Measurements from ENCODE around the gene ASPRV1. TPM values are rescaled to one million over a fixed set of nuclear protein-coding genes. Genes with fewer than 3 reads are reported as not detected.

The ASPRV1 gene
- total and polyA plus RNA-seq, 2 donors (not counting 3 experiments of a cell fraction or from before 2014, with no cell fraction given): 0.15 to 0.22 TPM

GRCh38 chr2:69972822-69973221, 11.4 kb upstream of the ASPRV1 start:
- peaks cover 2 to 4% of the 10 kb centered on the region in 2 experiments for H3K27me3 ChIP-seq (ENCODE audit: control insufficient read depth in 2 of 2, insufficient read depth in 2 of 2, low read length in 2 of 2)
- BruUV-seq (replicated peaks): no TSS peak
- H3K4me2 ChIP-seq (ENCODE audit: insufficient read depth, low read length): no peak overlapping the region
- H3K79me2 ChIP-seq (ENCODE audit: control insufficient read depth, insufficient read depth, low read length): no peaks in the 10 kb centered on the region
- no peak overlapping the region for H2AFZ ChIP-seq (ENCODE audit: low read depth, low read length)
- H3K27ac ChIP-seq (ENCODE audit: insufficient read depth, low read depth, low read length): no peak overlapping the region
- DNase-seq (ENCODE audit: low read depth, low spot score) (no peak), FAIRE-seq (no peak)
- intact Hi-C loops (cut with micrococcal nuclease): no loop called here
- dilution Hi-C loops (cut with MboI; ENCODE audit: extremely low pct_ligation_motif_present, low sequenced_read_pairs): no loop called here
- ChIA-PET POLR2A (no interaction called here), CTCF (no interaction called here)
- TF ChIP-seq JUN (IDR thresholded peaks at IDR 0.05; ENCODE audit: borderline replicate concordance, insufficient read depth, insufficient read length, low read depth): no peak
- no peak for TF ChIP-seq MYC (IDR thresholded peaks at IDR 0.05; ENCODE audit: low read depth, low read length)
- no peak for TF ChIP-seq POLR2A (IDR thresholded peaks at IDR 0.05; ENCODE audit: low read depth, low read length)
- TF ChIP-seq FOS (IDR thresholded peaks at IDR 0.05; ENCODE audit: borderline replicate concordance, insufficient read depth, low read length): no peak
- no peak for TF ChIP-seq GATA2 (IDR thresholded peaks at IDR 0.05; ENCODE audit: insufficient read depth, insufficient read length, low read depth, low read length)
- TF ChIP-seq MAX (IDR thresholded peaks at IDR 0.05; ENCODE audit: insufficient read depth, insufficient read length): no peak
- TF ChIP-seq CTCF (IDR thresholded peaks at IDR 0.05; ENCODE audit: extremely low read depth in 1 of 2, insufficient read depth in 1 of 2, low read depth in 1 of 2, low read length in 2 of 2): no peak
- no peak for TF ChIP-seq EZH2 (IDR thresholded peaks at IDR 0.05; ENCODE audit: borderline replicate concordance, low read depth, low read length, severe bottlenecking)
- no peak for TF ChIP-seq POLR2AphosphoS5 (IDR thresholded peaks at IDR 0.05; ENCODE audit: insufficient read depth, low read depth, low read length)
- H4K20me1 ChIP-seq (replicated peaks; ENCODE audit: control insufficient read depth, extremely low read depth, insufficient read depth, low read length): no peaks in the 10 kb centered on the region
- no peak overlapping the region for H3K4me3 ChIP-seq (replicated peaks in 1 of 3; ENCODE audit: insufficient read depth in 1 of 3, low read depth in 1 of 3, low read length in 3 of 3)
- H3K9me3 ChIP-seq (replicated peaks; ENCODE audit: control insufficient read depth, insufficient read depth, low read length): no peaks in the 10 kb centered on the region
- no peak overlapping the region for H3K9ac ChIP-seq (replicated peaks; ENCODE audit: extremely low read depth, insufficient read depth, low read length)
- H3K4me1 ChIP-seq (ENCODE audit: control insufficient read depth, extremely low read depth, insufficient read depth, low read length): no peaks in the 10 kb centered on the region
- no peaks in the 10 kb centered on the region for H3K9me1 ChIP-seq (replicated peaks; ENCODE audit: control insufficient read depth, extremely low read depth, insufficient read depth, low read length)
- no peaks in the 10 kb centered on the region for H3K36me3 ChIP-seq (ENCODE audit: control insufficient read depth in 2 of 2, extremely low read depth in 1 of 2, insufficient read depth in 2 of 2, low read length in 2 of 2)

All from endothelial cell of umbilical vein (primary cell).